ENCODE measurements around the gene PNPLA3. TPM values are rescaled to one million over a fixed set of nuclear protein-coding genes. Genes with fewer than 3 reads are reported as not detected.
A peak's percentile ranks its signal among the peaks of the same experiment; 100 is the strongest.

The PNPLA3 gene
- total RNA-seq, 1 donor from 2014 or later, result 5.9 TPM

DNA sequence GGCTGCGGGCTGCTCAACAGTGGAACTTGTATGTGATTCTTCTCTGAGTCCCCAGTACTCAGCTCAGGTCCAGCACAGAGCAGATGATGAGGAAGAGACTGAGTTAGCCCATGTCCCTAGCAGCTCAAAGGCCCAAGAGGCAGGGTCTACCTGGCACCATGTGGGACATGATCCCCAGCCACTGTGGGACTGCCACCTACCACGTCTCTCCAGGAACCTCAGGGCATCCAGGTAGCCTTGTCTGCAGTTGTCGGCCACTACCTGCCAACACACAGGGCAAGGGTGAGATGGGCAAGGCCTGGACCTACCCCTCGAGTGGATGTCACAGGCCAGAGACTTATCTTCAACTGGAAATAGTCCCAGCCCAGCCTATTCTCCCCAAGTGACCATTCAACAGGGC is 36.2 kb upstream of the PNPLA3 start:
- no peaks in the 10 kb centered on the region for H3K36me3 Mint-ChIP-seq
- H3K27me3 Mint-ChIP-seq, result peaks cover 68% of the 10 kb centered on the region
- TF ChIP-seq, protein P1, sequence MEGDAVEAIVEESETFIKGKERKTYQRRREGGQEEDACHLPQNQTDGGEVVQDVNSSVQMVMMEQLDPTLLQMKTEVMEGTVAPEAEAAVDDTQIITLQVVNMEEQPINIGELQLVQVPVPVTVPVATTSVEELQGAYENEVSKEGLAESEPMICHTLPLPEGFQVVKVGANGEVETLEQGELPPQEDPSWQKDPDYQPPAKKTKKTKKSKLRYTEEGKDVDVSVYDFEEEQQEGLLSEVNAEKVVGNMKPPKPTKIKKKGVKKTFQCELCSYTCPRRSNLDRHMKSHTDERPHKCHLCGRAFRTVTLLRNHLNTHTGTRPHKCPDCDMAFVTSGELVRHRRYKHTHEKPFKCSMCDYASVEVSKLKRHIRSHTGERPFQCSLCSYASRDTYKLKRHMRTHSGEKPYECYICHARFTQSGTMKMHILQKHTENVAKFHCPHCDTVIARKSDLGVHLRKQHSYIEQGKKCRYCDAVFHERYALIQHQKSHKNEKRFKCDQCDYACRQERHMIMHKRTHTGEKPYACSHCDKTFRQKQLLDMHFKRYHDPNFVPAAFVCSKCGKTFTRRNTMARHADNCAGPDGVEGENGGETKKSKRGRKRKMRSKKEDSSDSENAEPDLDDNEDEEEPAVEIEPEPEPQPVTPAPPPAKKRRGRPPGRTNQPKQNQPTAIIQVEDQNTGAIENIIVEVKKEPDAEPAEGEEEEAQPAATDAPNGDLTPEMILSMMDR (conservative IDR thresholded peaks at IDR 0.05), result no peak
- H3K9me3 Mint-ChIP-seq, result no peaks in the 10 kb centered on the region
- no peak for DNase-seq (ENCODE audit: extremely low spot score, unreplicated experiment)
- H3K27ac Mint-ChIP-seq, result no peak overlapping the region
- no peak overlapping the region for H3K4me3 Mint-ChIP-seq
- peaks cover 4% of the 10 kb centered on the region for H3K4me1 Mint-ChIP-seq (ENCODE audit: unreplicated experiment)

DNA sequence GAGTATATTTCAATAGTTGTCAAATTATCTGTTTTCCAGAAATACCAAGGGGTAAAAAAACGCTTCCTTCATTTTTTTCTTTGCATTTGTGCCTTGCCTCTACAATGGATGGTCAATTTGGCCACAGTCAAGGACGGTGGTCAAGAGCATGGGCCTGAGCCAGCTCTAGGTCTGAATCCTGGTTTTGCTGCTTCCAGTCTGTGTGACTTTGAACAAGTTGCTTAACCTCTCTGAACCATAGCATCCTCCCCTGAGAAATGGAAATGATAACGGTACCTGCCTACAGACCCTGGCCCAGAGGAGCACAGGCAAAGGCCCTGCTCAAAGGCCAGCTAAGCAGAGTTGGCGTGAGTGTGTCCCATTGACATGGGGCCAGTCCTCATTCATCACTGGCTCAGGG is 34.9 kb upstream of the PNPLA3 start:
- no peak for DNase-seq (ENCODE audit: extremely low spot score, unreplicated experiment)
- H3K4me1 Mint-ChIP-seq (ENCODE audit: unreplicated experiment), result no peaks in the 10 kb centered on the region
- peak overlapping the region; percentile 3 for H3K27ac Mint-ChIP-seq
- no peaks in the 10 kb centered on the region for H3K36me3 Mint-ChIP-seq
- TF ChIP-seq, protein P1 (conservative IDR thresholded peaks at IDR 0.05), result no peak
- no peak overlapping the region for H3K4me3 Mint-ChIP-seq
- no peaks in the 10 kb centered on the region for H3K9me3 Mint-ChIP-seq
- H3K27me3 Mint-ChIP-seq, result peaks cover 74% of the 10 kb centered on the region

DNA sequence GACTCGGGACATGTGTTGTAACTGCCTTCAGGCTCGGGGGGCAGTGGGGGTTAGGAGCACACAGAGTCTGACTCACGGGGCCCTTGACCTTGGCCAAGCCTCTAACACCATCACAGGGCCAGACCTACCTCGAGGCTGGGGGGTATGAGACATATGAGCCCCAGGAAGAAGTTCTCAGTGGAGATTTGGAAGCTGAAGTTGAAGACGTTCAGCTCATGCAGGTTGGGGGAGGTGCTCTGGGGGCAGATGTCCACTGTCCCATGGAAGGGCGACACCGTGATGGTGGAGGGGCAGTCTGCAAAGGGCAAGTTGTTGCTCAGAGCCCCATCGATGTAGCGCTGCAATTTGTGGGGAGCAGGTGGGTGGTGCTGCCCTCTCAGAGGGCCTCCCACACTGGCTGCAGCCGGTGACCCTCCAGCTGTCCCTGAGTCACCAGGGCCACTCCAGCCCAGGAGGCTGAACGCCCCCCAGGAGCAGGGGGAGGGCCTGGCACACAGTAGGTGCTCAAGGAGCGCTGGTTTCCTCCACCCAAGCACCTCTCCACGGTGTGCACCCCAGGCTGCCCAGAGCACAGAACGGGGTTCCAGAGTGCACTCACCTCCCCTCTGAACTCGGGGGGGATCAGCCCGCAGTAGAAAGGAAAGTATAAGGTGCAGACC is 34.3 kb upstream of the PNPLA3 start:
- DNase-seq (ENCODE audit: extremely low spot score, unreplicated experiment), result no peak
- Mint-ChIP-seq H3K27ac (peak overlapping the region; percentile 3), H3K4me1 (ENCODE audit: unreplicated experiment) (no peaks in the 10 kb centered on the region), H3K27me3 (peaks cover 80% of the 10 kb centered on the region), H3K9me3 (no peaks in the 10 kb centered on the region), H3K4me3 (no peak overlapping the region), H3K36me3 (no peaks in the 10 kb centered on the region)
- TF ChIP-seq, protein P1 (conservative IDR thresholded peaks at IDR 0.05), result no peak

DNA sequence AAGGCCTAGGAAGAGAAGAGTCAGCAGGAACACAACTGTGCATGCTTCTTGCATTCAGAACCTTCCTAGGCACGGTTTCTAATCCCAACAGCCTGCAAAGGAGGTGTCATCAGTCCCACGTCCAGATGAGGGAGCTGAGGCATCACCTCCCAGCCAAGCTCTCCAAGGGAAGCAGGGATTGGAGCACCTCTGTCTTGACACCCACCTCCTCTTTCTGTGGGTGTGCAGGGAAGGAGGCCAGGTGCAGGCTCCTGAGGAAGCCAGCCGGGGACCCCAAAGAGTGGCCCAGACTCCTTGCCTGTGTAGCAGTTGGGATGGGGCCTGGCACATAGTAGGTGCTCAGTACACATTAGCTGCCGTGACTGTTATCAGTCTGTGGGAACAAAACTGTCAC is 33.7 kb upstream of the PNPLA3 start:
- Mint-ChIP-seq H3K9me3 (no peaks in the 10 kb centered on the region), H3K4me3 (no peak overlapping the region), H3K27ac (no peak overlapping the region), H3K36me3 (no peaks in the 10 kb centered on the region), H3K4me1 (ENCODE audit: unreplicated experiment) (no peaks in the 10 kb centered on the region), H3K27me3 (peaks cover 79% of the 10 kb centered on the region)
- TF ChIP-seq, protein P1 (conservative IDR thresholded peaks at IDR 0.05), result no peak
- no peak for DNase-seq (ENCODE audit: extremely low spot score, unreplicated experiment)

DNA sequence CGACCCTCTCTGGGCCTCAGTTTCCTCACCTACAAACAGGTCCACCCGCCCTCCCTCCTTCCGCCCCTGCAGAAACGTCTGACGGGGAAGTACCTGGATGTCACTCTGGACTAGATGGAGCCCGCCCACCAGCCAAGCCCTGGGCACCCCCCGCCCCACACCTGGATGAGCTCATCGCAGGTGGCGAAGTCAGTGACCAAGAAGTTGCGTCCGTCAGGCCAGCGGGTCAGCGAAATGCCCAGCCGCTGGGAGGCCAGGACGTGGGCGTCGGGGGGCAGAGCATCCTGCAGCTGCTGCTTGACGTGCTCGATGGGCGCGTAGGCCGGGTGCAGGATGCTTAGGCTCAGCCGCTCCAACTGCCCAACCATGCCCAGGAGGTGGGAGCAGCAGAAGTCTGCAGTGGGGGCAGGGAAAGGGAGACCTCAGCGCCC is 32.7 kb upstream of the PNPLA3 start:
- Mint-ChIP-seq H3K9me3 (no peaks in the 10 kb centered on the region), H3K27me3 (peaks cover 83% of the 10 kb centered on the region), H3K4me1 (ENCODE audit: unreplicated experiment) (no peaks in the 10 kb centered on the region), H3K27ac (no peak overlapping the region), H3K36me3 (no peaks in the 10 kb centered on the region), H3K4me3 (no peak overlapping the region)
- no peak for DNase-seq (ENCODE audit: extremely low spot score, unreplicated experiment)
- TF ChIP-seq, protein P1 (conservative IDR thresholded peaks at IDR 0.05), result no peak
